ENCODE measurements around the gene MSANTD1. TPM values are rescaled to one million over a fixed set of nuclear protein-coding genes. Genes with fewer than 3 reads are reported as not detected.
"Not testable (repeated sequence)": the region's sequence is repeated elsewhere in the genome, so short reads cannot be mapped to it uniquely, and the experiment has no call there.

Gene MSANTD1
- total RNA-seq, 2 experiments from 2014 or later = 0.87 to 0.94 TPM

- H3K9me3 Mint-ChIP-seq = no peaks in the 10 kb centered on the region
- ChIA-PET CTCF (no interaction called here), POLR2A (no interaction called here)
- H3K27ac Mint-ChIP-seq = no peak overlapping the region
- H3K27me3 Mint-ChIP-seq = peaks cover 55% of the 10 kb centered on the region
- H3K4me3 Mint-ChIP-seq = no peak overlapping the region
- H3K4me1 Mint-ChIP-seq = peaks cover 38% of the 10 kb centered on the region
- no peak for DNase-seq
- no peaks in the 10 kb centered on the region for H3K36me3 Mint-ChIP-seq (ENCODE audit: low read depth)
Observed at GRCh38 chr4:3299122-3299975, 50.4 kb downstream of the MSANTD1 start.

- no peak overlapping the region for H3K27ac Mint-ChIP-seq
- no peaks in the 10 kb centered on the region for H3K36me3 Mint-ChIP-seq (ENCODE audit: low read depth)
- H3K4me1 Mint-ChIP-seq = peaks cover 44% of the 10 kb centered on the region
- DNase-seq = no peak
- POLR2A ChIA-PET = no interaction called here
- no peak overlapping the region for H3K4me3 Mint-ChIP-seq
- H3K9me3 Mint-ChIP-seq = no peaks in the 10 kb centered on the region
- H3K27me3 Mint-ChIP-seq = peaks cover 51% of the 10 kb centered on the region
- CTCF ChIA-PET = no interaction called here
Observed at GRCh38 chr4:3299976-3300671, 51.2 kb downstream of the MSANTD1 start.

GRCh38 chr4:3300882-3301281 is 51.9 kb downstream of the MSANTD1 start:
- H3K9me3 Mint-ChIP-seq; POLR2A ChIA-PET; H3K4me3 Mint-ChIP-seq; H3K36me3 Mint-ChIP-seq (ENCODE audit: low read depth); DNase-seq; CTCF ChIA-PET: not testable (repeated sequence)
- Mint-ChIP-seq H3K27ac (peak overlapping the region; percentile 22), H3K27me3 (peaks cover 51% of the 10 kb centered on the region), H3K4me1 (peaks cover 52% of the 10 kb centered on the region)

GRCh38 chr4:3301450-3302172 is 52.7 kb downstream of the MSANTD1 start:
- H3K4me1 Mint-ChIP-seq = peaks cover 55% of the 10 kb centered on the region
- POLR2A ChIA-PET = no interaction called here

GRCh38 chr4:3302173-3302785 is 53.3 kb downstream of the MSANTD1 start:
- ChIA-PET POLR2A (no interaction called here), CTCF (no interaction called here)
- Mint-ChIP-seq H3K27me3 (peaks cover 40% of the 10 kb centered on the region), H3K4me1 (peaks cover 55% of the 10 kb centered on the region), H3K4me3 (peak overlapping the region; percentile 75), H3K36me3 (ENCODE audit: low read depth) (no peaks in the 10 kb centered on the region), H3K9me3 (no peaks in the 10 kb centered on the region), H3K27ac (peak overlapping the region; percentile 94)
- peak; percentile 91 for DNase-seq

More at GRCh38 chr4:3301450-3302172, 52.7 kb downstream of the MSANTD1 start:
- H3K9me3 Mint-ChIP-seq = no peaks in the 10 kb centered on the region
- CTCF ChIA-PET = no interaction called here
- H3K36me3 Mint-ChIP-seq (ENCODE audit: low read depth) = no peaks in the 10 kb centered on the region
- peaks cover 44% of the 10 kb centered on the region for H3K27me3 Mint-ChIP-seq
- peak overlapping the region; percentile 86 for H3K27ac Mint-ChIP-seq
- peak; percentile 38 for DNase-seq
- H3K4me3 Mint-ChIP-seq = peak overlapping the region; percentile 65

GRCh38 chr4:3302786-3303564 is 54.0 kb downstream of the MSANTD1 start:
- no peaks in the 10 kb centered on the region for H3K9me3 Mint-ChIP-seq
- H3K36me3 Mint-ChIP-seq (ENCODE audit: low read depth) = no peaks in the 10 kb centered on the region
- ChIA-PET CTCF (no interaction called here), POLR2A (no interaction called here)
- peak; percentile 54 for DNase-seq
- peak overlapping the region; percentile 94 for H3K27ac Mint-ChIP-seq
- peak overlapping the region; percentile 75 for H3K4me3 Mint-ChIP-seq
- peaks cover 55% of the 10 kb centered on the region for H3K4me1 Mint-ChIP-seq
- peaks cover 33% of the 10 kb centered on the region for H3K27me3 Mint-ChIP-seq

- DNase-seq = no peak
- Mint-ChIP-seq H3K36me3 (ENCODE audit: low read depth) (no peaks in the 10 kb centered on the region), H3K4me3 (peak overlapping the region; percentile 75), H3K27ac (peak overlapping the region; percentile 16), H3K9me3 (no peaks in the 10 kb centered on the region), H3K4me1 (peaks cover 55% of the 10 kb centered on the region), H3K27me3 (peaks cover 28% of the 10 kb centered on the region)
- POLR2A ChIA-PET = no interaction called here
- CTCF ChIA-PET = no interaction called here
Observed at GRCh38 chr4:3303565-3303824, 54.5 kb downstream of the MSANTD1 start.

- peaks cover 55% of the 10 kb centered on the region for H3K4me1 Mint-ChIP-seq
- DNase-seq = no peak
- H3K4me3 Mint-ChIP-seq = no peak overlapping the region
- ChIA-PET CTCF (no interaction called here), POLR2A (no interaction called here)
- H3K27ac Mint-ChIP-seq = no peak overlapping the region
- no peaks in the 10 kb centered on the region for H3K9me3 Mint-ChIP-seq
- no peaks in the 10 kb centered on the region for H3K36me3 Mint-ChIP-seq (ENCODE audit: low read depth)
- peaks cover 21% of the 10 kb centered on the region for H3K27me3 Mint-ChIP-seq
Observed at GRCh38 chr4:3303923-3304710, 55.2 kb downstream of the MSANTD1 start.

GRCh38 chr4:3304831-3305609 is 56.1 kb downstream of the MSANTD1 start:
- Mint-ChIP-seq H3K9me3 (no peaks in the 10 kb centered on the region), H3K27me3 (peaks cover 13% of the 10 kb centered on the region), H3K4me3 (no peak overlapping the region), H3K36me3 (ENCODE audit: low read depth) (no peaks in the 10 kb centered on the region), H3K27ac (peak overlapping the region; percentile 82), H3K4me1 (peaks cover 52% of the 10 kb centered on the region)
- ChIA-PET CTCF (interaction anchor here (0.6 to 1.0 kb wide), 3 partner anchors 159 to 962 kb away, joined by 3 read pairs; no protein-coding TSS in a partner anchor), POLR2A (no interaction called here)
- no peak for DNase-seq

GRCh38 chr4:3305610-3306371 is 56.8 kb downstream of the MSANTD1 start:
- Mint-ChIP-seq H3K9me3 (no peaks in the 10 kb centered on the region), H3K27me3 (peaks cover 13% of the 10 kb centered on the region), H3K36me3 (ENCODE audit: low read depth) (no peaks in the 10 kb centered on the region), H3K4me3 (no peak overlapping the region), H3K27ac (peak overlapping the region; percentile 82), H3K4me1 (peaks cover 52% of the 10 kb centered on the region)
- peak; percentile 37 for DNase-seq
- POLR2A ChIA-PET = no interaction called here
- CTCF ChIA-PET = interaction anchor here (0.6 to 1.0 kb wide), 3 partner anchors 160 to 963 kb away, joined by 3 read pairs; no protein-coding TSS in a partner anchor
